HG02870 (cell line): ENCODE data around the gene EEFSEC.

Experiments used
- ATAC-seq: cut with Tn5 transposase; IDR thresholded peaks from one replicate; pipeline ENCODE4 v1.9.1; 2021; ENCODE audit warnings: mild to moderate bottlenecking, moderate library complexity; ENCODE audit not compliant: unreplicated experiment

EEFSEC gene

GRCh38 chr3:128283421-128283820, 130.1 kb downstream of the EEFSEC start:
- no peak for ATAC-seq

GRCh38 chr3:128285042-128285966, 132.0 kb downstream of the EEFSEC start:
- ATAC-seq, result no peak

GRCh38 chr3:128285967-128286321, 132.7 kb downstream of the EEFSEC start:
- ATAC-seq, result no peak

- no peak for ATAC-seq
Observed at GRCh38 chr3:128286691-128287090, 133.4 kb downstream of the EEFSEC start.

GRCh38 chr3:128287216-128287615, 133.9 kb downstream of the EEFSEC start:
- ATAC-seq, result no peak

- no peak for ATAC-seq
Observed at GRCh38 chr3:128289534-128289933, 136.3 kb downstream of the EEFSEC start.

GRCh38 chr3:128290484-128290883, 137.2 kb downstream of the EEFSEC start:
- no peak for ATAC-seq

GRCh38 chr3:128293930-128294329, 140.6 kb downstream of the EEFSEC start:
- ATAC-seq, result no peak

- ATAC-seq, result no peak
Observed at GRCh38 chr3:128294999-128295468, 141.8 kb downstream of the EEFSEC start.

- ATAC-seq, result no peak
Observed at GRCh38 chr3:128296469-128297251, 143.4 kb downstream of the EEFSEC start.

GRCh38 chr3:128297401-128298138, 144.3 kb downstream of the EEFSEC start:
- ATAC-seq, result no peak

GRCh38 chr3:128301186-128302023, 148.1 kb downstream of the EEFSEC start:
- no peak for ATAC-seq

- no peak for ATAC-seq
Observed at GRCh38 chr3:128306481-128306880, 153.2 kb downstream of the EEFSEC start.

- no peak for ATAC-seq
Observed at GRCh38 chr3:128307029-128307633, 153.8 kb downstream of the EEFSEC start.

- no peak for ATAC-seq
Observed at GRCh38 chr3:128307781-128308469, 154.6 kb downstream of the EEFSEC start.

- ATAC-seq, result no peak
Observed at GRCh38 chr3:128309026-128309425, 155.7 kb downstream of the EEFSEC start.

- no peak for ATAC-seq
Observed at GRCh38 chr3:128310286-128311058, 157.2 kb downstream of the EEFSEC start.

- ATAC-seq, result no peak
Observed at GRCh38 chr3:128311441-128311844, 158.2 kb downstream of the EEFSEC start.
